SU-DHL-6 (cell line): ENCODE measurements around the gene TMEM52.

Experiments used
- H2AFZ ChIP-seq: fragments of 200-600 bp; sonication (generic); 2 replicates; pipeline ENCODE4 v1.6.1; 2014; ENCODE audit warnings: low read depth, mild to moderate bottlenecking, moderate library complexity, mixed read lengths, antibody characterized with exemption, low read length; ENCODE audit not compliant: severe bottlenecking
- H3F3A ChIP-seq: fragments of 200-600 bp; shearing (Covaris generic); 2 replicates; pipeline ENCODE4 v1.6.0; 2016; ENCODE audit warnings: antibody characterized with exemption, mild to moderate bottlenecking; ENCODE audit not compliant: insufficient read depth
- H3K27ac ChIP-seq: fragments of 200-600 bp; sonication (generic); 2 replicates; pipeline ENCODE4 v1.5.1; 2016; ENCODE audit warnings: low read depth, mild to moderate bottlenecking, low read length, moderate library complexity, mixed read lengths
- H3K27me3 ChIP-seq: fragments of 200-600 bp; sonication (generic), shearing (Covaris generic); 2 replicates; pipeline ENCODE4 v1.6.0; 2014; ENCODE audit warnings: mild to moderate bottlenecking, low read length
- H3K36me3 ChIP-seq: fragments of 200-600 bp; sonication (generic); 2 replicates; pipeline ENCODE4 v1.6.1; 2014; ENCODE audit warnings: mild to moderate bottlenecking, low read length, mixed read lengths
- H3K4me2 ChIP-seq: fragments of 300-600, 200-600 bp; shearing (Covaris generic), sonication (generic); 2 replicates; pipeline ENCODE4 v1.6.0; 2014; ENCODE audit warnings: low read length, low read depth, mild to moderate bottlenecking; ENCODE audit not compliant: poor library complexity, severe bottlenecking
- H3K4me3 ChIP-seq: fragments of 200-600 bp; sonication (generic); 2 replicates; pipeline ENCODE4 v1.5.1; 2014; ENCODE audit warnings: antibody characterized with exemption, low read length, mild to moderate bottlenecking, mixed read lengths; ENCODE audit not compliant: insufficient read depth, poor library complexity, severe bottlenecking
- H3K79me2 ChIP-seq: fragments of 200-600 bp; sonication (generic); 2 replicates; pipeline ENCODE4 v1.6.1; 2014; ENCODE audit warnings: mild to moderate bottlenecking, low read length, moderate library complexity; ENCODE audit not compliant: insufficient read depth
- H3K9ac ChIP-seq: fragments of 200-600 bp; sonication (generic); 2 replicates; pipeline ENCODE4 v1.7.0; 2014; ENCODE audit warnings: mild to moderate bottlenecking, low read length
- H3K9me2 ChIP-seq: fragments of 200-600 bp; sonication (generic); replicated peaks from 2 replicates; pipeline ENCODE4 v1.6.1; 2014; ENCODE audit warnings: low read length; ENCODE audit not compliant: insufficient read depth
- H3K9me3 ChIP-seq: fragments of 200-600 bp; sonication (generic); 2 replicates; pipeline ENCODE4 v1.6.1; 2014; ENCODE audit warnings: low read length, mixed read lengths; ENCODE audit not compliant: insufficient read depth
- H4K20me1 ChIP-seq: fragments of 200-600 bp; sonication (generic); 2 replicates; pipeline ENCODE4 v1.6.1; 2014; ENCODE audit warnings: low read depth, mild to moderate bottlenecking, antibody characterized with exemption, low read length, moderate library complexity, mixed read lengths
- EZH2phosphoT487 ChIP-seq: fragments of 200-600 bp; sonication (generic), shearing (Covaris generic); conservative IDR thresholded peaks from 2 replicates; pipeline ENCODE4 v1.6.1; 2018; ENCODE audit warnings: mild to moderate bottlenecking, antibody characterized with exemption, low read length, moderate library complexity, mixed read lengths
- TF ChIP-seq, protein P1 (sequence below): fragments of 200-600 bp; sonication (generic); IDR thresholded peaks from one replicate; pipeline ENCODE4 v1.5.1; 2017; ENCODE audit warnings: antibody characterized with exemption, mild to moderate bottlenecking, low read length, moderate library complexity; ENCODE audit not compliant: insufficient read depth, poor library complexity, severe bottlenecking

TMEM52 gene

DNA sequence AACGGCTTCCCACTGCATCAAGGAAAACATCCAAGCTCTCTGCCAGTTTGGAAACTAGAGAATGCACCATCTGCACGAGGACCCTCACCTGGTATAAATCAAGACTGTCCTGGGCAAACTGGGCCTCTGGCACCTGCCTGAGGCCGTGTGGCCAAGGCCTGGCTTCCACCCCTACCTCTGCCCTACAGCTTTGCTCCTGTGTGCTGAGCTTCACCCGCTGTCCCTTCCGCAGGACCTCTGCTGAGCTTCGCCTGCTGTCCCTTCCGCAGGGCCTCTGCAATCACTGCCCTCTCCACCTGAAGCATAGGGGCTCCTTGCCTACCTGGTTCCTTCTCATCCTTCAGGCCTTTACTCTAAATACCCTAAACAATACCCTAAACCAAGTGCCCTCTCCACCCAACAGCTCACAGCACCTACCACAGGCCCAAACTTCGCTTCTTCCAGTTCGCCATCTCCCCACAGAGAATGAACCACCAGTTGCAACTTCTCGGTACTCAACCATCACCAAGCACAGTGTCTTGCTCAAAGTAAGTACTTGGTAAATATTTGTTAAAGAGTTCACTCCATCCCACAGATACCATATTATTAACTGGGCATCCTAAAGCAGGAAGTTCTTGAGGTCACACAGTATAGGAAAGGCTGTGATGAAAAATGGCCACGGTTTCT is 46.6 kb downstream of the TMEM52 start:
- Histone ChIP-seq H3K27ac (no peak overlapping the region), H3K4me2 (no peak overlapping the region), H3K36me3 (0 out of 2 replicates have a peak, but pooled peaks cover 7% of the 10 kb centered on the region), H3K27me3 (no peaks in the 10 kb centered on the region), H3K9ac (no peak overlapping the region), H3K9me3 (no peaks in the 10 kb centered on the region), H3K9me2 (no peaks in the 10 kb centered on the region), H4K20me1 (peaks cover 27% of the 10 kb centered on the region), H2AFZ (no peak overlapping the region), H3K4me3 (no peak overlapping the region), H3K79me2 (peaks cover 100% of the 10 kb centered on the region), H3F3A (peaks cover 21% of the 10 kb centered on the region)
- no peak for TF ChIP-seq EZH2phosphoT487

DNA sequence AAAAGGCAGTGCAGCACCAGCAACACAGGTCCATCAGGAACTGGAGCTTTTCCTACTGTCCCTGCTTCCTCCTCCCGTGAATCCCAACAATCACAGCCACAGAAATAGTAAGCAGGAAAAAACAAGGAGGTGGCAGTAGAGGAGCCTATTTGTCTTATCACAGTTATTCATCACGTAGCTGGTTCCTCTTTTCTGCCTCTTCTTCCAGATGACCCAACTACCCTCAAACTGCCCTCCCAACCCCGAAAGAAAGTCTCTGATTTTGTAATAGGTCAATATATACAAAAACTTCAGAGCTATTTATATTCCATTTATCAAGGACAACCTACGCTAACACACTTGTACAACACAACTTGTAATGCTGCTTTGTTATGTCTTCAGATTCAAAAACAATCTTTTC is 49.6 kb downstream of the TMEM52 start:
- Histone ChIP-seq H3K9me3 (no peaks in the 10 kb centered on the region), H3K4me2 (peak overlapping the region; percentile 7), H3K27me3 (no peaks in the 10 kb centered on the region), H2AFZ (no peak overlapping the region), H3K9me2 (no peaks in the 10 kb centered on the region), H3K36me3 (no peaks in the 10 kb centered on the region), H3K79me2 (peaks cover 100% of the 10 kb centered on the region), H3K27ac (peak overlapping the region; percentile 43), H3K4me3 (no peak overlapping the region), H3F3A (peaks cover 36% of the 10 kb centered on the region), H4K20me1 (peaks cover 32% of the 10 kb centered on the region), H3K9ac (no peak overlapping the region)
- TF ChIP-seq, protein P1, sequence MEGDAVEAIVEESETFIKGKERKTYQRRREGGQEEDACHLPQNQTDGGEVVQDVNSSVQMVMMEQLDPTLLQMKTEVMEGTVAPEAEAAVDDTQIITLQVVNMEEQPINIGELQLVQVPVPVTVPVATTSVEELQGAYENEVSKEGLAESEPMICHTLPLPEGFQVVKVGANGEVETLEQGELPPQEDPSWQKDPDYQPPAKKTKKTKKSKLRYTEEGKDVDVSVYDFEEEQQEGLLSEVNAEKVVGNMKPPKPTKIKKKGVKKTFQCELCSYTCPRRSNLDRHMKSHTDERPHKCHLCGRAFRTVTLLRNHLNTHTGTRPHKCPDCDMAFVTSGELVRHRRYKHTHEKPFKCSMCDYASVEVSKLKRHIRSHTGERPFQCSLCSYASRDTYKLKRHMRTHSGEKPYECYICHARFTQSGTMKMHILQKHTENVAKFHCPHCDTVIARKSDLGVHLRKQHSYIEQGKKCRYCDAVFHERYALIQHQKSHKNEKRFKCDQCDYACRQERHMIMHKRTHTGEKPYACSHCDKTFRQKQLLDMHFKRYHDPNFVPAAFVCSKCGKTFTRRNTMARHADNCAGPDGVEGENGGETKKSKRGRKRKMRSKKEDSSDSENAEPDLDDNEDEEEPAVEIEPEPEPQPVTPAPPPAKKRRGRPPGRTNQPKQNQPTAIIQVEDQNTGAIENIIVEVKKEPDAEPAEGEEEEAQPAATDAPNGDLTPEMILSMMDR: no peak
- TF ChIP-seq EZH2phosphoT487: no peak
